ENCODE measurements around the gene VILL.

VILL gene

GRCh38 chr3:37945156-37945806, 45.3 kb upstream of the VILL start:
- DNase-seq (ENCODE audit: extremely low read depth, low read depth): no peak
- no peak for TF ChIP-seq CTCF (IDR thresholded peaks at IDR 0.05; ENCODE audit: low read depth, low read length)

DNA sequence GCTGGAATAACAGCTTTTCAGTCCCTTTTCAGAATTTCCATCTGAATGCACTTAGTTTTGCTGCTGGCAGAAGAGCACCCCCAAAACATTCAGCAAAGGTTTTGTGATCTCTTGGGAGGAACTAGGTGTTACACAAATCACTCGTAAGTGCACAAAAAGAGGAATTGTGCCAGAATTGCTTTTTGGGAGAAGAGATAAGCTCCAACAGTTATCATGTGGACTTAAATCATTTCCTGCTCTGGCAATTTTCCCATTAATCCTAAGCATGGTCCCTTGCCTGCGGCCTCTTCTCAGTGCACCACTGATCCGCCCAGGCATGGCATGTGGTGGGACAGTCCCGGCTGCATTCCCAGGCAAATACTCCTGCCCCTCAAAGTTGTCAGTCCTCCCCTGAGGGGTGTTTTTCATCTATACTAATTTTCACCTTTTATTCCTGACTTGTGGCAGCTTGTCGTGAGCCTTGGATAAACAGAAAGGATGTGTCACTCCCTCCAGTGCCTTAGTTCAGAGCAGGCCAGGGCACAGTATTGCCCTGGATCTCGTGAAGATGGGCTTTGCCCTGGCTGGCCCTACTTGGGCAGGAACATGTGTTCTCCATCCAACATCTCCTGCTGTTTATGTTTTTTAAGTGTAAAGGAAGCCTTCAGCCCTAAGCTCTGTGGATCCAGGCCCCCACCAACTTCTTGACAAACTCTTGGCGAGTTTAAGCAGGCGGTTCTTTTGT, 44.6 kb upstream of the VILL start:
- TF ChIP-seq CTCF (IDR thresholded peaks at IDR 0.05; ENCODE audit: low read depth, low read length): no peak
- no peak for DNase-seq (ENCODE audit: extremely low read depth, low read depth)

GRCh38 chr3:37946531-37946889, 44.1 kb upstream of the VILL start:
- no peak for DNase-seq (ENCODE audit: extremely low read depth, low read depth)
- TF ChIP-seq CTCF (IDR thresholded peaks at IDR 0.05; ENCODE audit: low read depth, low read length): no peak

- TF ChIP-seq CTCF (IDR thresholded peaks at IDR 0.05; ENCODE audit: low read depth, low read length): no peak
- no peak for DNase-seq (ENCODE audit: extremely low read depth, low read depth)
These were observed 40.7 kb upstream of the VILL start for GRCh38 chr3:37949866-37950265.

DNA sequence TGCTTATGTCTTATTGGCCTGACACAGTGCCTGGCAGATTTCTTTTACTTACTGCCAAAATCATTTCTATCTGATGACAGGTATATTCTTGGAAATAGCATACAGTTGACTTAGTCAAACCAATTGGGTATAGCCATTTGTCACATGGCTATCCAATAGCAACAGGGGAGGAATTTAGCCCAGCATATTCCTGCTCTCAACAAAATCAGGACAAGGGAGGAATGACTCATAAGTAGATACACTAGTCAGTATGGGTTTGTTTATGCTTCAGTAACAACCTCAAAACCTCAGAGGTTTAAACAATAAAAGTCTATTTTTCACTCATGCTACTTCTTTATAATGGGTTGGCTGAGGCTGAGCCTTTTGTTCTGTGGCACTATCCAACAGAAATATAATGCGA, 38.0 kb upstream of the VILL start:
- TF ChIP-seq CTCF (IDR thresholded peaks at IDR 0.05; ENCODE audit: low read depth, low read length): no peak
- DNase-seq (ENCODE audit: extremely low read depth, low read depth): no peak

DNA sequence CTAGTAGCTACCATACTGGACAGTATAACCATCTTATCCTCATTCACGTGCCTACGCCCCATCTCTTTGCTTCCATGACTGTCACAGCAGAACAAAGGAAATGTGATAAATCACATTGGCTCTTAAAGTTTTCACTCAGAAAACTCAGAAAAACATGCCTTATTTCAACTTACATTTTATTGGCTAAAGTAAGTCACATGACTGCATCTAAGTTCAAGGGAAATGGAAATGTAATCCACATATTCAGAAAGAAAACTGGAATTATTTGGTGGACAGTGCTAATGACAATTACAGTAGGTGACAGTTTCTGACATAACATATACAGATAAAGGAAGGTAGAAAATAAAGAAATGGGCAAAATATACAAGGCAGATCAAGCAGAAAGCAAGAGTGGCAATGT, 37.4 kb upstream of the VILL start:
- DNase-seq (ENCODE audit: extremely low read depth, low read depth): no peak
- no peak for TF ChIP-seq CTCF (IDR thresholded peaks at IDR 0.05; ENCODE audit: low read depth, low read length)

- no peak for TF ChIP-seq CTCF (IDR thresholded peaks at IDR 0.05; ENCODE audit: low read depth, low read length)
- no peak for DNase-seq (ENCODE audit: extremely low read depth, low read depth)
These were observed 36.7 kb upstream of the VILL start for GRCh38 chr3:37953707-37954394.

Data from AG09319 (cell line).